HG03066 (cell line): ENCODE results near the gene NEK8.
"Not testable (repeated sequence)": the region's sequence is repeated elsewhere in the genome, so short reads cannot be mapped to it uniquely, and the experiment has no call there.

Experiments
- ATAC-seq: cut with Tn5 transposase; IDR thresholded peaks from one replicate; pipeline ENCODE4 v1.9.1; 2021; ENCODE audit warnings: low read depth; ENCODE audit not compliant: unreplicated experiment

Gene NEK8

DNA sequence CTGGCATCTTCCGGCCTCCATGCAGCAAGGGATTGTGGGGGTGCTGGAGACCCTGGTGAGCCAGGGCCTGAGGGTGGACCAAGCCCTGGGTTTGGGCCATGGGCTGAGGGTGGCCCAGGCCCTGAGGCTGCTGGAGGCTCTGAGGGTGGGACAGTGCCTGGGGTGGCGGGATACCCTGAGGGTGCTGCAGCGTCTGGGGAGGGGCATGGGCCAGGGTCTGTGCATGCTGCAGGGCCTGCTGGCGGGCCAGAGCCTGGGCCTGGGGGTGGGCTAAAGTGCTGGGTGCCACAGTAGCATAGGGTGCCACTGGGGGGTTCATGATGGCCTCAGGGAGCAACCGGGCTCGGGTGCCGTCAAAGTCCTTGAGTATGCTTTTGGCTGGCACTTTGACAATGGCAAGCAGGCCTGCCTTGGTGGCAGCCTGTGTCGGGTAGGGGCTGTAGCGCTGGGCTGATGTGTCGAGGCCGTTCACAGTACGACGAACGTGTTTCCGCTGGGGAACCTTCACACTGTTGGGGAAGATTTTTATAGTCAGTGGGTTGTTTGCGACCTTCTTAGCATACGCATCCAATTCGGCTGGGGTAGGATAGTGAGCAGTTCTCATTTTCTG, 30.8 kb downstream of the NEK8 start:
- ATAC-seq, result no peak

DNA sequence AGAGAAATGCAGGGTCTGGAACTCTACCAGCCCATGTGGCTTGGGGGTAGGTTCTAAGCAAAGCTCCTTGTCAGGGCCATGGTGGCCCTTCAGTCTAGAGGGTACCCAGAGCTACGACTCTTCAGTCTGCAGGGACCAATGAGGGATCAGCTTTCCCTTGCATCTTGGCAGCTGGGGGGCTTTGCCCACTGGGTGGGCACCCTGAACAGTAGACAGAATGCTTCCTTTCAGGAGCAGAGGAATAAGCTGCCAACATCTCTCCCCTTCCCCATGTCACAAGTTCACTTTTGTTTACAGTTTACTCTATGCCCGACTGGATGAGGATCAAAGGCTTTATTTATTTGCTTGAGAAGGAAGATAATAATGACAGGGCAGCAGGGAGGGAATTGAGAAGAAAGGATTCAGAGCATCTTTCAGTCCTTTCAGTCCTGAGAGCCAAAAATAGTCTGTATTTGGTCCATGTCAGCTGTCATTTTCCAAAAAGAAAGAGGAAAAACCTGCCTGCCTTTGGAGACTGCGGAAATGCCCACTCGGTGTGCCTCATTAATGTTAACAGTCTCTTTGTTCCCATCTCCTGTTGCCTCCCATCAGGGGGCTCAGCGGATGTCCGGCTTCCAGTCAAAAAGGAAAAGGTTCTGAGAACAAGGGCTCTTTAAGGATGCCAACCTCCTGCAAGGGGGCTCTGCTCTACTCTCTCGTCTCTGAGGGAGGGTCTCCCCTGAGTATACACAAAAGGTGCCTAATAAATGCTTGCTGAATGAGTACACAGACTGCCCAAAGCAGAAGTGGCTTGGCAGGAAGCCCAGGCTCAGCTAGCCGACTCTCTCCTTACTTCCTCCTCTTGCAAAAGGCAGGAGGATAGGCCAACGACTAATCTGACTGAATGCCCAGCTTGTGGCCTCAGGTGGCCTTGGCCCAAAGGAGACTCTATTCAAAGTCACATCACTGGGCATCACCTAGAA, 32.3 kb downstream of the NEK8 start:
- no peak for ATAC-seq

DNA sequence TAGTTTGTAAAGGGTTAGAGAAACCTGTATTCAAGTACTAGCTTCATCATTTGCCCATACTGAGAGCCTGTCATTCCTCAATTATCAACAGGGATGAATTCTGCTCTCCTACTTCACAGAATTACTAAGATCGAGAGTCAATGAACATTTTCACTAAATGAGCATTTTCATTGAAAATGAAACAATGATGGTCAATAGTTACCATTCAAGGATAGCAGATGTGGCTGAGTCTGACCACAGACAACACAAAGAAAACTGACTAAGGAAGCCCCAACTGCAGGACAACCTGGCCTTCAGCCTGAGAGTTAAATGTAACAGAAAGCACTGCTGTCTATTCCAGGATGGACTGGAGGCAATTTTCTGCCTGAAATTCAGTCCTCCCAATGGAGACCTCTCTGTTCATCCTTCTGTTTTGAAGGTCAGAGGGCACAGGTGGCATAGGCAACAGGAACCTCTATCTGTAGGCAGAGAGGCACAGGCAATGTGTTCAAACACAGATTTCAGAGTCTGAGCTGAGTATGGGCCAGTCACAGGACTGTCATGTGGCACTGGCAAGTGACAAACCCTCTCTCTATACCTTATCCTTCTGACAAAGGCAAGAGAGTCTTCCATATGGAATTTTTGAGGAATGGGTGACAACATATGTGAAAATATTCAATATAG, 34.7 kb downstream of the NEK8 start:
- ATAC-seq, result no peak

DNA sequence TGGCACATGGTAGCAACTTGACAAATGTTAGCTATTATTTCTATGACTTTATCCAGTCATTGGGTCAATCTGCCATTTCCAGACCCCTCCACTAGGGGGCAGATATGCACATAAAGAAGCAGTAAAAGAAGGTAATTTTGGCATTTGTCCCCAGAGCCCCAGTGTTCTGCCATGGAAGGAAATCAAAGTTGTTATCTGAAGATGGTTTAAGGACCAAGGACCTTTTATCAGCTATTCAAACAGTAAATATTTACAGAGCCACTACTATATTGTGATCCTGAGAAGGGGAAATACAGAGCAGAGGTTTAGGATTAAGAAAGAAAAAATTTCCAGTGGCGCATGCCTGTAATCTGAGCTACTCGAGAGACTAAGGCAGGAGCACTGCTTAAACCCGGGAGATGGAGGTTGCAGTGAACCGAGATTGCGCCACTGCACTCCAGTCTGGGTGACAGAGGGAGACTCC, 35.2 kb downstream of the NEK8 start:
- ATAC-seq, result no peak

DNA sequence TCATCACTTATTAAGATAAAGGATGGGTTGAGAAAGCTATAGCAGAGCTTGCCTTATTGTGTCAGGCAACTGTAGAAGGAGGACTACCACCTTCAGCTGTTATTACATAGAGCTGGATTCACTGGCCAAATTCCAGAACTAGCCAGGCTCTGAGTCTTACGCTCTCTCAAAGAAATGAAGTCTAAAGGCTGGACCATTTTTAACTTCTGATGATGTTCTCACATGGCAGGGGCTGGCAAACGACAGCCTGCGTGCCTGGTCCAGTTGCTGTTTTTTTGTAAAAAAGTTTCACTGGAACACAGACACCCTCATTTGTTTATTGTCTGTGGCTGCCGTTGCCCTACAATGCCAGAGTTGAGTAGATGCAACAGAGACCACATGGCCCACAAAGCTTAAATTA, 36.5 kb downstream of the NEK8 start:
- no peak for ATAC-seq

DNA sequence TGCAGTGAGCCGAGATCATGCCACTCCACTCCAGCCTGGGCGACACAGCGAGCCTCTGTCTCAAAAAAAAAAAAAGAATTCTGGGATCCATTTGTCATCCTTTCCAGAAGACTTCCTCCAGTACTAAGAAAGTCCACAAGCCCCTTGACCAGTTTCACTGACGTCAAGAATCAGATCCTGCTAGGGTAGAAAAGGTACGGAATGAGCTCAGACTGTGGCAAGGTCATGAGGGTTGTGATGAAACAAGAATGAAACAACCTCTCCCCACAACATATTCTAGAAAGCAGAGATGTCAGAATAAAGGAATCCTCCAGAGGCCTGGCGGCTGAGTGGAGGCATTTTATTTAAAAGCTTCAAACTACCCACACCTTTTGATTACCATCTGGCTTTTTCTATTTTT, 45.1 kb downstream of the NEK8 start:
- ATAC-seq, result no peak

DNA sequence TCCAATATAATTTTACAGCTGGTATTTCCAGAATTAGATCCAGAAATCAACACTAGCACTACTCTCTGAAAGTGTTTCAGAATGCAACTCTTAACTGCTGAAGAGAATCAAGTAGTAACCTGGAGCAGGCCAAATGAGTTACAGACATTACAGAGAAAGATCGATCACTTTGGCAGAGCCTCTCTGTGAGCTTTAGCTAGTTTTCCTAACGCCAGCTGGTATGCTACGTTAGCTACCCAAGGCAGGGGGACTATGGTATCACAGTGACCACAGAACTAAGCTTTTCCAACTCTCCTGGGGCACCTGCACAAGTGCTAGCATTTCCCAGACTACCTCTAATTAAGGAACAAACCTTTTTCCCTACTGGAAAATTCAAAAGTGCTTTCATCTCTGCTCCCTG, 45.6 kb downstream of the NEK8 start:
- ATAC-seq, result no peak

DNA sequence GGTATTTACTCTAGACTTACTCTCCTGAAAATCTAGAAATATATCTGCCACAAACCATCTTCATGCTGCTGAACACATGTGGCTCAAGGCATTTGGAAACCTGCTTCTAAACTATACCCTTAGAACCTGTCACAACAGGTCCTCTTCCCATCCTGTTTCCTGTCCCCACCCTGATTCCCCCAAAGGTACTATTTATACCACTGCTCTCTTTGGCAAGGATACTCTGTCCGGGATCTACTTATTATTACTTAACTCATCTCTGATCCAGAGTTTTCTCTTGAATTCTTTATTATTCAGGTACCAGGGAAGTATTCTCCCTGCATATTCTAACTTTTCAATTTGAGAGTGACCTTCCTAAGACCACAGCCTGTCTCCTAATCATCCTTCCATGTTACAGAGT, 48.6 kb downstream of the NEK8 start:
- no peak for ATAC-seq

DNA sequence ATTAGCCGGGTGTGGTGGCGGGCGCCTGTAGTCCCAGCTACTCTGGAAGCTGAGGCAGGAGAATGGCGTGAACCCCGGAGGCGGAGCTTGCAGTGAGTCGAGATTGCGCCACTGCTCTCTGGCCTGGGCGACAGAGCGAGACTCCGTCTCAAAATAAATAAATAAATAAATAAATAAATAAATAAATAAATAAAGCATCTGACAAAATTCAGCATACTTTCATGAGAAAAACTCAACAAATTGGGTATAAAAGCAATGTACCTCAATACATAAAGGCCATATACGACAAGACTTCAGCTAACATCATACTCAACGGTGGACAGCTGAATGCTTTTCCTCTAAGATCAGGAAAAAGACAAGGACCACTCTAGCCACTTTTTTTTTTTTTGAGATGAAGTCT, 51.0 kb downstream of the NEK8 start:
- not testable (repeated sequence) for ATAC-seq

DNA sequence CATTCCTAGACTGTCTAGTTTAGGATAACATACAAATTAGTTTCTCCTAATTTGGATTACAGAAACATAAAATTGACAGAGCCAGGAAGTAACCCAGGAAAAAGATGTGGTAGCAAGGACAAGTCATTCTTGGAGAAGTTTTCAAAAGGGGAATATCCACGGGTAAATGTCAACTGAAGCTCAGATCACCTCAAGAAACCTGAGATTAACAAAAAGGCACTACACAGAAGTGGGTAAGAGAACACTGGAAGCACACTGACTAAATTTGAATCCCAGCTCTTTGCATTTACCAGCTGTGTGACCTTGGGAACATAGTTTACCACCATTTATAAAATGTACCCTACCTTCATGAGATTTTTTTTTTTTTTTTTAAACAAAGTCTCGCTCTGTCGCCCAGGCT, 54.6 kb downstream of the NEK8 start:
- no peak for ATAC-seq

DNA sequence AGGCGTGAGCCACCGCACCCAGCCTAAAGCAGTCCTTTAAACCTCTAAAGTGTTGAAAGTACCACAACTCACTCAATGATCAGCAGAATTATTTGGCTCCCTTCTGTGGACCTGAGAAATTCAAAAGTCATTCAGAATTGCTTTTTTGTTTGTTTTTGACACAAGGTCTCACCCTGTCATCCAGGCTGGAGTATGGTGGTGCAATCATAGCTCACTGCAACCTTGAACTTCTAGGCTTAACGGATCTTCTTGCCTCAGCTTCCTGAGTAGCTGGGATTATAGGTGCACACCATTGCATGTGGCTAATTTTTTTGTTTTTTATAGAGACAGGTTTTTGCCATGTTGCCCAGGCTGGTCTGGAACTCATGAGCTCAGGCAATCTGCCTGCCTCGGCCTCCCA, 59.5 kb downstream of the NEK8 start:
- ATAC-seq, result no peak
